Stimulated activated CD4-positive, alpha-beta T cell treated with anti-CD3 and anti-CD28 coated beads, Interleukin-4, amount 100 ng/mL, for 48 hours (primary cell): ENCODE data around the gene CSRP2.

Experiments
- DNase-seq, 2 donors: peaks; one replicate each; pipeline ENCODE4 v3.0.0-alpha.2; 2020; ENCODE audit warnings: low read depth in 2 of 2

CSRP2 gene

DNA sequence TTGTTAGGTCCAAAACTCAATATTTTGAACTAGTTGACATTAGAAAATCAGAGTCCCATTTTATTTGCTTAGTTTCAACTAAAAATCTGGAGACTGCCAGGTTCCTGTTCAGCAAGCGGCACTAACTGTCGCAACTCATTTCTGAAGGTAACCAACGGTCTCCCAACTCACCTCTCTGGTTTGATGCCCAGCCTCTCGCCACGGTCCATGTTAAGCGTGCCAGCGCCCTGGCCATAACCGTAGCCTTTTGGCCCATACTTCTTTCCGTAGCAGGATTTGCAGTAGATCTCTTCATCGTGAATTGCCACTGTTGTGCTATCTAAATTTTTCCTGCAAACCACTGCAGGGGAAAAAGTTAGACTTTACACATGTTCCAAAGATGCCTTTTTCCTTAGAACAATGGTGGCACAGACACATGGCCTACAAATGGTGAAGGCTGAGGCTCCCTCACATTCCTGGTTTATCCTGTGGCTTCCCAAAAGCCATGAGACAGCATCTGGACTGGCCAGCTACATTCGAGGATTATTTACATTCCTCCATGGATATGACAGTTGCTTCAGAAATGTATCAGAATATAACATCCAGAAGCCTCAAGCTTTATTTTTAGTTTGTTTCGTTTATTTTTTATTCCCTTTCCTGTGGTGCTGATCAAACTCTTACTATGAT, 15.7 kb downstream of the CSRP2 start:
- DNase-seq: no peak

DNA sequence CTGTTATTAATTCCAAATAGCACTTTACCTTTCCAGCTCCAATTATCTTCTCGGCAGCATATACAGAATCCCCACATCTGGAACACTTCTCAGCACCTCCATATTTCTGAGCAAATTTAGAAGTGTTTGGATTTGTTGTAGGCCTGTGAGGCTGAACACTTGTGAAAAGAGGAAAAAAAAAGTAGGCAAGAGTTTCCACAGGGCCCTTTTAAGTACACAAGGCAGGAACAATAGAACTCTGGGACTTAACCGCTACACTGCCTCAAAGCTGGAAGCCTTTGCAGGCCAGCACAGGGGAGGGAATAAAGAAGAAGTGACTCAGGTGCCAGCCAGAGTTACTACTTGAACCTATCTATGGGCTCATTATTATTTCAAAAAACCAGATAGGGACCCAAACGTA, 18.6 kb downstream of the CSRP2 start:
- DNase-seq: no peak

DNA sequence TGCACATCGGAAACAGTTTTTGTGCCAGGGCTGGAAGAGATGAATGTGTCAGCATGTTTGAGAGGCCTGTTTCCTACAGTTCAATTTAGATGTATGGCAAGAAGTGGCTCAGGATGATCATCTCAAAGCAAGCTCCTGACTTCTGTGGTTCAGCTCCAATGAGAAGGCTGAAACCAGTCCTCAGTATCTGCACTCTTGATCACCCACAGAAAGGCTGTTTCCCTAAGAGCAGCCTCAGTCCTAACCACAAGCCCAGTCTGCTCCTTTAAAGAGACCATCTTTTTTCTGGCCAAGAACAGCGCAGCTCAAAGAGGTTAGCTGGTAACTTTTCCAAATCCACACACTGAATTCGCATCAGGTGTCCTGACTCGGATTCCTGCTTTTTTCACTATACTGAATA, 19.2 kb downstream of the CSRP2 start:
- DNase-seq: no peak

GRCh38 chr12:76856018-76856644, 22.7 kb downstream of the CSRP2 start:
- no peak for DNase-seq

DNA sequence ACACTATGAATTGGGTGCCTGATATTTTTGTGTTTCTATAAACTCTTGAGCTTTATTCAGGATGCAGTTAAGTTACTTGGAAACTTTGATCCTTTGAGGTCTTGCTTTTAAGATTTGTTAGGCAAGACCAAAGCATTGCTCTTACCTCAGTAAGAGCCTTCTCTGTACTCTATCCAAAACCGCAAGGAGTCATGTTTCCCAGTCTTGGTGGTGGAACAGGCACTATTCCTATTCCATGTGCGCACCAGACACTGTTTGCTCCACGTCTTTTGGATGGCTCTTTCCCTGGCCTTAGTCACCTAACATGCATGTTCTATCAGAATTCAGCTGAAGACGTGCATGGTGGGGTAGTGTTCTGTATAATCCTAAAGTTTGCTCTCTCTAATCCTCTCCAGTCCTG, 23.5 kb downstream of the CSRP2 start:
- no peak for DNase-seq

DNA sequence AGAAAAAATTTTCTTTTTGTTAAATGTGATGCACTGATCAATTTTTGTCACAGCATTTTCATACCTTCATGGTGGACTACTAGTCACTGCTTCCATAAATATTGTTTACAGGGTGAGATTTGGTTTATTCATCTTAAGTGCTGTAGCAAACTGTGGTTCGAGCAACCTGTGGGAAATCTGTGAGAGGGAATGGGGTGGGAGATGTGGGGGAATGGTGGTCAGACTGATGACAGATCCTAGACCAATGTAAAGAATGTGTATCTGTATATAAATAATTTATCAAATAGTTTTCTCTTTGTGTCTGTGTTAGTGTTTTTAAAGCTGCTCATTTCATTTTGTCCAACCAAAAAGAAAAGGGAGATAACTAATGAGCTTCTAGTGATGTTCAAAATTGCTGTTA, 26.7 kb downstream of the CSRP2 start:
- no peak for DNase-seq

DNA sequence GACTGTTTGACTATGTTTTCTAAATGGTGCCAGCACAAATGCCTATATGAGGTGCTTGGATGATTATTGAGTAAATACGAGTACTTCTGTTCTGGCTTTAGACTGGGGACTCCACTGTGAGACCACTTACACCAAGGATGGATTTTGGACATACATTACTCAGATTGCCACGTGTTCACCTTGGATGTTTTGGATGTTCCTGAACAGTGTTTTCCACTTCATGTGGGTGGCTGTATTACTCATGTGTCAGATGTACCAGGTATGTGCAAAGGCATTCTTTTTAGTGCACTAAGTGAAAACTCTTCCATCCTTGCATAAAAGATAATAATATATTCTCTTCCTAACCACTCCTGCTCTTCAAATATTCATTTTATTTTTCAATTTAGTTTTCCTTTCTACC, 30.7 kb downstream of the CSRP2 start:
- no peak for DNase-seq

- no peak for DNase-seq
Observed at GRCh38 chr12:76847260-76847659, 31.6 kb downstream of the CSRP2 start.

- no peak for DNase-seq
Observed at GRCh38 chr12:76836633-76837032, 42.2 kb downstream of the CSRP2 start.

DNA sequence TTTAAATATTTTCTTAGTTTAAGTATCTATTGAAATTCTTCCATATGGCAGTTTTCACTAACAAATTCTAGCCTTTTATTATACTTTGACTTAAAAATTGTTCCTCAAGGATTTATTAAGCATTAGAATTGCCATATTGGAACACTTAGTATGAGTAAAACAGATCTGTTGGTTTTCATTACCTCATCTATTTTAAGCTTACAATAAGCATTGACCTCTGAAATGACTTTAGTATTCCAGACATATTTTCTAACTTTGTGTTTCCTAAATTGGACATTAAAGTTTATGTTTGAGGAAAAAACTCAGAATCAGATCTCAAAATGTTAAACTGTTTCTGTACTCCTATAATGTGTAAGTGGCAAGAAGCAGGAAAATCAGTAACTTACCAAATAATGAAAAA, 48.4 kb downstream of the CSRP2 start:
- no peak for DNase-seq

GRCh38 chr12:76820888-76821482, 57.8 kb downstream of the CSRP2 start:
- no peak for DNase-seq

DNA sequence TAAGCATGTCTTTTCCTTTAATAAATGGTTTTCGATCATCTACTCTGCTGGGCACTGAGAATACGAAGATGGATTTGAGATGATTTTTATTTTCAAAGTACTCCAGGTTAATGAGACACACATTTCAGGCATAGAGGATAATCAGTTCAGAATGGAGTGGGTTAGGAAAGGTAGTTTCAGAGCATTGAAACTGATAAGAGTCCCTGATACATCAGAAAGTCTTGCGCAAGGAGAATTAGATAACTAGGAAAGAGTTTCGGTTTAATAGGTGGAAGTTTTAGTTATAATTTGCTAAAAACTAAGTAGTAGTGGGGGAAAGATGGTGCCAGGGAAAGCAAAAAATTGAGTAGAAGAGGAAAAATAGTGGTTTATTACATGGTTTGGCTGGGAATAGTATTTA, 64.8 kb downstream of the CSRP2 start:
- DNase-seq: no peak

- no peak for DNase-seq
Observed at GRCh38 chr12:76813265-76813664, 65.6 kb downstream of the CSRP2 start.

GRCh38 chr12:76811976-76812375, 66.8 kb downstream of the CSRP2 start:
- no peak for DNase-seq

DNA sequence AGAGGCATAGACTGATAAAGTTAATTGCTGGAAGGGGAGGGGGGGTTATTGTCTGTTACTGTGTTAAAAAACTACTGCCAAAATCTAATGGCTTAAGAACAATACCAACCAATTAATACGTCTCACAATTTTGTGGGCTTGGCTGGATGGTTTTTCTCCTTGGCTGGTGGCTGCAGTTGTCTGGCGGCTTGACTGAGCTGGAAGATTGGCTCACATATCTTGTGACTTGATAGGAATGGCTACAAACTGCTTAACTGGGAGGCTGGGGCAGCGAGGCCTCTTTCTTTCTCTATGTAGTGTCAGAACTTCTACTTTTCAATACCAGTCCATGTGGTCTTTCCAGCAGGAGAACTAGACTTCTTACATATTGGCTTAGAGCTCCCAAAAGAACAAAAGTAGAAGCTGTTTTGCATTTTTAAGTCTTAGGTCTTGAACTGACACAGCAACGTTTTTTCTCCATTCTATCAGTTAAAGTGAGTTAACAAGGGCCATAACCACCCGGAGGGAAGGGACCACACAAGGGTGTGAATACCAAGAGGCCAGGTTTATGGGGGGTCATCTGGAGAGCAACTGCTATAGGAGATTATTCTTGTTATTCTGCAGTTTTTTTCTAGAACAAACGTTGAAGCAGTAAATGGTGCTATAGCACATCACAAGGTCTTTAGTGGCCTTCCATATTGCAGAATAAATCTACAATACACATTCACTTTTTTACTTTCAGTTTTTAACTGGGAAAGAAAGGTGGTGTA, 68.0 kb downstream of the CSRP2 start:
- DNase-seq: no peak
